GM12878 (cell line): ENCODE results near the gene NLRP10. TPM values are rescaled to one million over a fixed set of nuclear protein-coding genes. Genes with fewer than 3 reads are reported as not detected.

Experiments used
- ATAC-seq: fragments of 200-7000 bp; cut with Tn5 transposase; 3 replicates; pipeline ENCODE4 v1.9.1; 2020; ENCODE audit warnings: mild to moderate bottlenecking, moderate library complexity
- BruUV-seq: library from RNA; stranded (reverse); fragments of 400-500 nt; replicated peaks from 2 replicates; lab custom pipeline; 2021; lab: Mats Ljungman, UMichigan
- CTCF ChIA-PET: fragments of 300-600 bp; sonication (Branson Sonifier 250); formaldehyde crosslinking; extraction: SDS; loops from one replicate; lab custom pipeline; 2021; ENCODE audit warnings: inconsistent platforms; lab: Yijun Ruan, JAX
- POLR2A ChIA-PET: fragments of 350-600 bp; formaldehyde crosslinking; extraction: SDS; loops from one replicate; lab custom pipeline; 2021; ENCODE audit warnings: inconsistent platforms; lab: Charles Lee
- RAD21 ChIA-PET: fragments of 300-600 bp; sonication (Branson Sonifier 250); formaldehyde crosslinking; loops from one replicate; lab custom pipeline; 2023; ENCODE audit warnings: antibody characterized with exemption; ENCODE audit not compliant: unreplicated experiment; lab: Charles Lee
- SMC1A ChIA-PET: fragments of 300-600 bp; sonication (Branson Sonifier 250); formaldehyde crosslinking; loops from one replicate; lab custom pipeline; 2023; ENCODE audit not compliant: unreplicated experiment, uncharacterized antibody; lab: Charles Lee
- DNase-seq: peaks from one replicate; pipeline ENCODE4 v3.0.0-alpha.2; 2011; ENCODE audit warnings: low read depth, low spot score
- FAIRE-seq: peaks from 3 replicates; lab custom pipeline; 2011; peaks lifted over from hg19 to GRCh38; lab: Jason Lieb, UNC
- H2AFZ ChIP-seq: 2 replicates; pipeline ENCODE4 v1.6.0; 2011; ENCODE audit warnings: low read depth, low read length, control low read depth; ENCODE audit not compliant: control insufficient read depth
- H3K27ac ChIP-seq: 2 replicates; pipeline ENCODE4 v1.5.1; 2011; ENCODE audit warnings: control low read depth; ENCODE audit not compliant: control insufficient read depth, insufficient read depth
- H3K27me3 ChIP-seq, 2 experiments: replicated peaks in 1 of 2; 2 replicates each; pipeline versions ENCODE4 v1.6.0 to v1.6.1; 2011; ENCODE audit warnings: low read length in 1 of 2; ENCODE audit not compliant: control insufficient read depth in 2 of 2, insufficient read depth in 2 of 2
- H3K36me3 ChIP-seq, 2 experiments: 2 replicates each; pipeline ENCODE4 v1.5.1; 2011; ENCODE audit warnings: low read length in 1 of 2; ENCODE audit not compliant: control insufficient read depth in 2 of 2, insufficient read depth in 2 of 2
- H3K4me1 ChIP-seq: 2 replicates; pipeline ENCODE4 v1.6.1; 2011; ENCODE audit warnings: mild to moderate bottlenecking, low read length, moderate library complexity, mixed read lengths; ENCODE audit not compliant: control insufficient read depth, insufficient read depth
- H3K4me2 ChIP-seq: 2 replicates; pipeline ENCODE4 v1.6.0; 2011; ENCODE audit warnings: control low read depth; ENCODE audit not compliant: control insufficient read depth, insufficient read depth
- H3K4me3 ChIP-seq: fragments of 200-600 bp; sonication (generic); 2 replicates; pipeline ENCODE4 v1.5.1; 2016
- H3K79me2 ChIP-seq: 2 replicates; pipeline ENCODE4 v1.6.0; 2011; ENCODE audit warnings: low read length; ENCODE audit not compliant: control insufficient read depth, insufficient read depth
- H3K9ac ChIP-seq: 2 replicates; pipeline ENCODE4 v1.8.0; 2011; ENCODE audit warnings: low read length, control low read depth, mixed read lengths; ENCODE audit not compliant: control insufficient read depth, insufficient read depth
- H3K9me3 ChIP-seq: replicated peaks from 3 replicates; pipeline ENCODE4 v1.5.1; 2011; ENCODE audit warnings: mild to moderate bottlenecking, low read length; ENCODE audit not compliant: control insufficient read depth, insufficient read depth
- H4K20me1 ChIP-seq: 2 replicates; pipeline ENCODE4 v1.6.0; 2011; ENCODE audit not compliant: control insufficient read depth, insufficient read depth
- CBX5 ChIP-seq: sonication (generic); IDR thresholded peaks from 2 replicates; pipeline ENCODE4 v1.6.1; 2016; ENCODE audit warnings: low read depth, moderate library complexity, mild to moderate bottlenecking, inconsistent platforms
- HCFC1 ChIP-seq: fragments of 150-350 bp; IDR thresholded peaks from 2 replicates; pipeline ENCODE4 v1.6.1; 2014; ENCODE audit warnings: low read length
- SMAD1 ChIP-seq: fragments of 450-650 bp; IDR thresholded peaks from 2 replicates; pipeline ENCODE4 v1.6.1; 2018; ENCODE audit warnings: mild to moderate bottlenecking, low read depth; ENCODE audit not compliant: partially characterized antibody
- TCF3 ChIP-seq: IDR thresholded peaks from 2 replicates; pipeline ENCODE4 v1.6.1; 2012; ENCODE audit warnings: low read depth, mild to moderate bottlenecking, low read length, borderline replicate concordance; ENCODE audit not compliant: insufficient read depth
- whole genome bisulfite sequencing: methylation state at CpG from one replicate; pipeline ENCODE4 v1.1.6; 2016; ENCODE audit warnings: low lambda C conversion rate; ENCODE audit not compliant: insufficient replicate concordance, insufficient coverage; ENCODE audit errors: missing lambda C conversion rate; 5-methylcytosine and 5-hydroxymethylcytosine counted together
- in situ Hi-C: fragments of 300-500 bp; cut with MboI; formaldehyde crosslinking; loops from 9 replicates; pipeline ENCODE4 v1.14.3; 2018; ENCODE audit warnings: mixed read lengths
- intact Hi-C: fragments of 100-400 bp; cut with micrococcal nuclease; formaldehyde crosslinking; loops from one replicate; pipeline ENCODE4 v1.14.2; 2022; ENCODE audit not compliant: unreplicated experiment
- polyA plus RNA-seq, 11 experiments: library from polyadenylated mRNA; depleted of rRNA in 4 of 11; unstranded in 6 of 11; stranded (reverse) in 5 of 11; fragments of >200 nt; fragmentation: Nextera tagmentation in 4 of 11; fragmentation: Illumina TruSeq in 1 of 11; extraction: Ambion mirVana in 4 of 11; extraction: Trizol in 1 of 11; gene quantifications; 1 replicate in 1 of 11; 2 replicates in 10 of 11; pipeline versions ENCODE4 v1.2.1 to v1.2.3, GENCODE V29; 2011 to 2016; ENCODE audit warnings: inconsistent platforms in 2 of 11, missing spikeins in 2 of 11, low read depth in 1 of 11
- total RNA-seq, 4 experiments: library from RNA; depleted of rRNA in 3 of 4; stranded (reverse); fragments of >200 nt in 3 of 4; fragmentation: Illumina TruSeq in 1 of 4; extraction: Trizol in 1 of 4; gene quantifications; 2 replicates each; pipeline versions ENCODE4 v1.2.1 to v1.2.3, GENCODE V29; 2013 to 2021
- TF ChIP-seq, protein P1 (sequence below): fragments of 450-650 bp; IDR thresholded peaks from 2 replicates; pipeline ENCODE4 v1.6.1; 2017; ENCODE audit warnings: low read depth, mild to moderate bottlenecking, moderate library complexity
- TF ChIP-seq, protein P2 (sequence below): fragments of 150-350 bp; IDR thresholded peaks from 2 replicates; pipeline ENCODE4 v1.6.1; 2016; ENCODE audit warnings: low read depth, low read length
- TF ChIP-seq, protein P3 (sequence below): IDR thresholded peaks from 2 replicates; pipeline ENCODE4 v1.6.1; 2011; ENCODE audit warnings: borderline replicate concordance, low read depth, mild to moderate bottlenecking, moderate library complexity, low read length; ENCODE audit not compliant: insufficient read depth, poor library complexity, severe bottlenecking

NLRP10 gene
- total and polyA plus RNA-seq, 10 of the 15 experiments (the other 5 are each of a cell fraction or from before 2014, with no cell fraction given) = 0.04 TPM; not detected in 9

DNA sequence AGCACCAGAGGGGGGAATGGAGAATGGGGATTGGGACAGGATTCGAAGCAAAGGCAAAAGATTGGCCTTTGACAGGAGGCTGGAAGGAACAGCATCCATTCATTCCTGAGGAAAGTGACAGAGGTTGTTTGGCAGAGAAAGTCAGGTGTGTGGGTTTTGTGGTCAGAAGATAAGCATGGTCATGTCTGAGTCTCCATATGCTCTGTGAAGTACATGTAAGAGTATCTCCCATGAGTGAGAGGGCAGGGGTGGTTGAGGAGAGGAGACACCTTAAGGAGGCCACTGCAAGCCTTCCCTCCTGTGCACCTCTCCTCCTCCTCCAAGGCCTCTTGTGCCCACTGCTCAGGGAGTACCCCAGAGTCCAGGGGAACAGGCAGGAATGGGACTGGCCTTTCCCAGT is 1.9 kb upstream of the NLRP10 start:
- ATAC-seq = no peak
- ChIA-PET CTCF (no interaction called here), POLR2A (no interaction called here), SMC1A (no interaction called here), RAD21 (no interaction called here)
- Histone ChIP-seq H3K4me2 (no peak overlapping the region), H3K9ac (no peak overlapping the region), H3K79me2 (no peaks in the 10 kb centered on the region), H3K36me3 (no peaks in the 10 kb centered on the region), H2AFZ (no peak overlapping the region), H3K27me3 (peaks cover 0 to 1% of the 10 kb centered on the region in 2 experiments; a peak in 1 of 4 replicates), H3K9me3 (no peaks in the 10 kb centered on the region), H4K20me1 (no peaks in the 10 kb centered on the region), H3K4me1 (no peaks in the 10 kb centered on the region), H3K4me3 (no peak overlapping the region), H3K27ac (no peak overlapping the region)
- no peak for FAIRE-seq
- 0% methylated on average over 1 of the region's 1 CpG for WGBS
- intact Hi-C loops (no loop called here), in situ Hi-C loops (no loop called here)
- DNase-seq = no peak
- TF ChIP-seq CBX5 = no peak
- TF ChIP-seq HCFC1 = no peak
- TF ChIP-seq SMAD1 = no peak
- TF ChIP-seq, protein P1, sequence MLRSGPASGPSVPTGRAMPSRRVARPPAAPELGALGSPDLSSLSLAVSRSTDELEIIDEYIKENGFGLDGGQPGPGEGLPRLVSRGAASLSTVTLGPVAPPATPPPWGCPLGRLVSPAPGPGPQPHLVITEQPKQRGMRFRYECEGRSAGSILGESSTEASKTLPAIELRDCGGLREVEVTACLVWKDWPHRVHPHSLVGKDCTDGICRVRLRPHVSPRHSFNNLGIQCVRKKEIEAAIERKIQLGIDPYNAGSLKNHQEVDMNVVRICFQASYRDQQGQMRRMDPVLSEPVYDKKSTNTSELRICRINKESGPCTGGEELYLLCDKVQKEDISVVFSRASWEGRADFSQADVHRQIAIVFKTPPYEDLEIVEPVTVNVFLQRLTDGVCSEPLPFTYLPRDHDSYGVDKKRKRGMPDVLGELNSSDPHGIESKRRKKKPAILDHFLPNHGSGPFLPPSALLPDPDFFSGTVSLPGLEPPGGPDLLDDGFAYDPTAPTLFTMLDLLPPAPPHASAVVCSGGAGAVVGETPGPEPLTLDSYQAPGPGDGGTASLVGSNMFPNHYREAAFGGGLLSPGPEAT = no peak
- TF ChIP-seq, protein P2, sequence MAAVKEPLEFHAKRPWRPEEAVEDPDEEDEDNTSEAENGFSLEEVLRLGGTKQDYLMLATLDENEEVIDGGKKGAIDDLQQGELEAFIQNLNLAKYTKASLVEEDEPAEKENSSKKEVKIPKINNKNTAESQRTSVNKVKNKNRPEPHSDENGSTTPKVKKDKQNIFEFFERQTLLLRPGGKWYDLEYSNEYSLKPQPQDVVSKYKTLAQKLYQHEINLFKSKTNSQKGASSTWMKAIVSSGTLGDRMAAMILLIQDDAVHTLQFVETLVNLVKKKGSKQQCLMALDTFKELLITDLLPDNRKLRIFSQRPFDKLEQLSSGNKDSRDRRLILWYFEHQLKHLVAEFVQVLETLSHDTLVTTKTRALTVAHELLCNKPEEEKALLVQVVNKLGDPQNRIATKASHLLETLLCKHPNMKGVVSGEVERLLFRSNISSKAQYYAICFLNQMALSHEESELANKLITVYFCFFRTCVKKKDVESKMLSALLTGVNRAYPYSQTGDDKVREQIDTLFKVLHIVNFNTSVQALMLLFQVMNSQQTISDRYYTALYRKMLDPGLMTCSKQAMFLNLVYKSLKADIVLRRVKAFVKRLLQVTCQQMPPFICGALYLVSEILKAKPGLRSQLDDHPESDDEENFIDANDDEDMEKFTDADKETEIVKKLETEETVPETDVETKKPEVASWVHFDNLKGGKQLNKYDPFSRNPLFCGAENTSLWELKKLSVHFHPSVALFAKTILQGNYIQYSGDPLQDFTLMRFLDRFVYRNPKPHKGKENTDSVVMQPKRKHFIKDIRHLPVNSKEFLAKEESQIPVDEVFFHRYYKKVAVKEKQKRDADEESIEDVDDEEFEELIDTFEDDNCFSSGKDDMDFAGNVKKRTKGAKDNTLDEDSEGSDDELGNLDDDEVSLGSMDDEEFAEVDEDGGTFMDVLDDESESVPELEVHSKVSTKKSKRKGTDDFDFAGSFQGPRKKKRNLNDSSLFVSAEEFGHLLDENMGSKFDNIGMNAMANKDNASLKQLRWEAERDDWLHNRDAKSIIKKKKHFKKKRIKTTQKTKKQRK = no peak
- TF ChIP-seq, protein P3, sequence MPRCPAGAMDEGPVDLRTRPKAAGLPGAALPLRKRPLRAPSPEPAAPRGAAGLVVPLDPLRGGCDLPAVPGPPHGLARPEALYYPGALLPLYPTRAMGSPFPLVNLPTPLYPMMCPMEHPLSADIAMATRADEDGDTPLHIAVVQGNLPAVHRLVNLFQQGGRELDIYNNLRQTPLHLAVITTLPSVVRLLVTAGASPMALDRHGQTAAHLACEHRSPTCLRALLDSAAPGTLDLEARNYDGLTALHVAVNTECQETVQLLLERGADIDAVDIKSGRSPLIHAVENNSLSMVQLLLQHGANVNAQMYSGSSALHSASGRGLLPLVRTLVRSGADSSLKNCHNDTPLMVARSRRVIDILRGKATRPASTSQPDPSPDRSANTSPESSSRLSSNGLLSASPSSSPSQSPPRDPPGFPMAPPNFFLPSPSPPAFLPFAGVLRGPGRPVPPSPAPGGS = no peak
- no peak for TF ChIP-seq TCF3
- no TSS peak for BruUV-seq
